WTC11 (cell line): Measurements from ENCODE around the gene HNRNPLL. TPM values are rescaled to one million over a fixed set of nuclear protein-coding genes. Genes with fewer than 3 reads are reported as not detected.
"Not testable (repeated sequence)": the region's sequence is repeated elsewhere in the genome, so short reads cannot be mapped to it uniquely, and the experiment has no call there.

Source experiments
- ATAC-seq: fragments of 200-7000 bp; cut with Tn5 transposase; 2 replicates; pipeline ENCODE4 v1.10.0; 2021; ENCODE audit warnings: mild to moderate bottlenecking, moderate library complexity
- CTCF ChIA-PET: fragments of 300-600 bp; sonication (Branson Sonifier 250); formaldehyde crosslinking; loops from one replicate; lab custom pipeline; 2021; ENCODE audit warnings: antibody characterized with exemption; lab: Charles Lee
- POLR2A ChIA-PET: fragments of 350-600 bp; sonication (Branson Sonifier 250); formaldehyde crosslinking; loops from one replicate; lab custom pipeline; 2021; ENCODE audit warnings: antibody characterized with exemption; lab: Charles Lee
- DNase-seq: peaks from one replicate; pipeline ENCODE4 v3.0.0; 2021; ENCODE audit warnings: low spot score
- H3K27ac Mint-ChIP-seq: 2 replicates; pipeline ENCODE4 v1.8.0; 2021; ENCODE audit warnings: mixed read lengths
- H3K27me3 Mint-ChIP-seq: 2 replicates; pipeline ENCODE4 v1.8.0; 2021; ENCODE audit warnings: low read depth, mild to moderate bottlenecking, moderate library complexity, mixed read lengths
- H3K36me3 Mint-ChIP-seq: 2 replicates; pipeline ENCODE4 v1.8.0; 2021; ENCODE audit warnings: mixed read lengths
- H3K4me1 Mint-ChIP-seq: 2 replicates; pipeline ENCODE4 v1.8.0; 2022; ENCODE audit warnings: mixed read lengths
- H3K4me3 Mint-ChIP-seq: 2 replicates; pipeline ENCODE4 v1.8.0; 2021; ENCODE audit warnings: mild to moderate bottlenecking, moderate library complexity, mixed read lengths
- H3K9me3 Mint-ChIP-seq: 2 replicates; pipeline ENCODE4 v1.8.0; 2021; ENCODE audit warnings: mixed read lengths
- ATF1 ChIP-seq: sonication (generic); formaldehyde crosslinking; IDR thresholded peaks from 2 replicates; pipeline ENCODE4 v1.8.1; 2023; ENCODE audit warnings: mild to moderate bottlenecking, moderate library complexity, missing genetic modification reagents
- GABPB1 ChIP-seq: sonication (generic); formaldehyde crosslinking; IDR thresholded peaks from 2 replicates; pipeline ENCODE4 v1.8.1; 2023; ENCODE audit warnings: mild to moderate bottlenecking, missing genetic modification reagents
- GTF2I ChIP-seq: fragments of 250-450 bp; sonication (Bioruptor Pico); conservative IDR thresholded peaks from 2 replicates; pipeline ENCODE4 v1.4.0; 2021; ENCODE audit warnings: mild to moderate bottlenecking
- JAZF1 ChIP-seq: fragments of 250-450 bp; sonication (Bioruptor Pico); IDR thresholded peaks from 2 replicates; pipeline ENCODE4 v1.9.0; 2021; ENCODE audit warnings: moderate library complexity, mild to moderate bottlenecking, inconsistent platforms
- SMAD4 ChIP-seq: sonication (generic); formaldehyde crosslinking; IDR thresholded peaks from 2 replicates; pipeline ENCODE4 v1.8.0; 2022; ENCODE audit warnings: mild to moderate bottlenecking, missing genetic modification reagents
- ZBTB21 ChIP-seq: sonication (generic); formaldehyde crosslinking; IDR thresholded peaks from 2 replicates; pipeline ENCODE4 v1.8.1; 2023; ENCODE audit warnings: mild to moderate bottlenecking, missing genetic modification reagents, borderline replicate concordance
- ZNF416 ChIP-seq: fragments of 250-450 bp; sonication (Bioruptor Pico); IDR thresholded peaks from 2 replicates; pipeline ENCODE4 v1.9.0; 2021; ENCODE audit warnings: mild to moderate bottlenecking, inconsistent platforms
- total RNA-seq: library from RNA; stranded (reverse); gene quantifications from 3 replicates; pipeline ENCODE4 v1.2.3, GENCODE V29; 2021
- TF ChIP-seq, protein P1 (sequence below): fragments of 250-450 bp; sonication (Bioruptor Pico); IDR thresholded peaks from 2 replicates; pipeline ENCODE4 v1.9.0; 2021; ENCODE audit warnings: mild to moderate bottlenecking, borderline replicate concordance
- TF ChIP-seq, protein P2 (sequence below): sonication (generic); formaldehyde crosslinking; conservative IDR thresholded peaks from 2 replicates; pipeline ENCODE4 v1.8.1; 2022; ENCODE audit warnings: mild to moderate bottlenecking, missing genetic modification reagents
- TF ChIP-seq, protein P3 (sequence below): fragments of 250-450 bp; sonication (Bioruptor Pico); IDR thresholded peaks from 2 replicates; pipeline ENCODE4 v1.8.0; 2021; ENCODE audit warnings: mild to moderate bottlenecking
- TF ChIP-seq, protein P4 (sequence below): fragments of 250-450 bp; sonication (Bioruptor Pico); IDR thresholded peaks from 2 replicates; pipeline ENCODE4 v1.9.0; 2021; ENCODE audit warnings: mild to moderate bottlenecking
- TF ChIP-seq, protein P5 (sequence below): sonication (generic); formaldehyde crosslinking; IDR thresholded peaks from 2 replicates; pipeline ENCODE4 v1.8.1; 2023; ENCODE audit warnings: mild to moderate bottlenecking, missing genetic modification reagents, moderate library complexity
- TF ChIP-seq, protein P6 (sequence below): sonication (generic); formaldehyde crosslinking; IDR thresholded peaks from 2 replicates; pipeline ENCODE4 v1.8.0; 2023; ENCODE audit warnings: missing genetic modification reagents, mild to moderate bottlenecking, borderline replicate concordance
- TF ChIP-seq, protein P7 (sequence below): fragments of 200-600 bp; IDR thresholded peaks from 2 replicates; pipeline ENCODE4 v1.8.0; 2022; ENCODE audit warnings: antibody characterized with exemption

HNRNPLL gene
- total RNA-seq, 1 experiment from 2014 or later: 65.3 TPM

DNA sequence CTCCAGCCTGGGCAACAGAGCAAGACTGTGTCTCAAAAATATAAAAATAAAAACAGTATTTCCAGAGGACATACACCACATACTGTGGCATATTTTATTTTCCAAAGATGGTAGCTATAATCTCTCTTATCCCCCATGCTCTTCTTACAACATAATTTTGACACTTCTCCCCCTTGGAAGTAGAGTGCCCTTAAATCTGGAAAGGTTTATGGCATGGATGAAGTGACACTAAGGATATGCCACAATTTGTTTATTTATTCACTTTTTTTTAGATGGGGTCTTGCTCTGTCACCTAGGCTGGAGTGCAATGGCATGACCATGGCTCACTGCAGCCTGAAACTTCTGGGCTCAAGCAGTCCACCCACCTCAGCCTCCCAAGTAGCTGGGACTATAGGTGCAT lies 56.7 kb downstream of the HNRNPLL start:
- TF ChIP-seq SMAD4 (no peak), JAZF1 (CRISPR knock-in tag) (no peak), GABPB1 (CRISPR knock-in tag) (no peak), ZNF416 (no peak), GTF2I (CRISPR knock-in tag) (no peak)
- TF ChIP-seq, protein P1, sequence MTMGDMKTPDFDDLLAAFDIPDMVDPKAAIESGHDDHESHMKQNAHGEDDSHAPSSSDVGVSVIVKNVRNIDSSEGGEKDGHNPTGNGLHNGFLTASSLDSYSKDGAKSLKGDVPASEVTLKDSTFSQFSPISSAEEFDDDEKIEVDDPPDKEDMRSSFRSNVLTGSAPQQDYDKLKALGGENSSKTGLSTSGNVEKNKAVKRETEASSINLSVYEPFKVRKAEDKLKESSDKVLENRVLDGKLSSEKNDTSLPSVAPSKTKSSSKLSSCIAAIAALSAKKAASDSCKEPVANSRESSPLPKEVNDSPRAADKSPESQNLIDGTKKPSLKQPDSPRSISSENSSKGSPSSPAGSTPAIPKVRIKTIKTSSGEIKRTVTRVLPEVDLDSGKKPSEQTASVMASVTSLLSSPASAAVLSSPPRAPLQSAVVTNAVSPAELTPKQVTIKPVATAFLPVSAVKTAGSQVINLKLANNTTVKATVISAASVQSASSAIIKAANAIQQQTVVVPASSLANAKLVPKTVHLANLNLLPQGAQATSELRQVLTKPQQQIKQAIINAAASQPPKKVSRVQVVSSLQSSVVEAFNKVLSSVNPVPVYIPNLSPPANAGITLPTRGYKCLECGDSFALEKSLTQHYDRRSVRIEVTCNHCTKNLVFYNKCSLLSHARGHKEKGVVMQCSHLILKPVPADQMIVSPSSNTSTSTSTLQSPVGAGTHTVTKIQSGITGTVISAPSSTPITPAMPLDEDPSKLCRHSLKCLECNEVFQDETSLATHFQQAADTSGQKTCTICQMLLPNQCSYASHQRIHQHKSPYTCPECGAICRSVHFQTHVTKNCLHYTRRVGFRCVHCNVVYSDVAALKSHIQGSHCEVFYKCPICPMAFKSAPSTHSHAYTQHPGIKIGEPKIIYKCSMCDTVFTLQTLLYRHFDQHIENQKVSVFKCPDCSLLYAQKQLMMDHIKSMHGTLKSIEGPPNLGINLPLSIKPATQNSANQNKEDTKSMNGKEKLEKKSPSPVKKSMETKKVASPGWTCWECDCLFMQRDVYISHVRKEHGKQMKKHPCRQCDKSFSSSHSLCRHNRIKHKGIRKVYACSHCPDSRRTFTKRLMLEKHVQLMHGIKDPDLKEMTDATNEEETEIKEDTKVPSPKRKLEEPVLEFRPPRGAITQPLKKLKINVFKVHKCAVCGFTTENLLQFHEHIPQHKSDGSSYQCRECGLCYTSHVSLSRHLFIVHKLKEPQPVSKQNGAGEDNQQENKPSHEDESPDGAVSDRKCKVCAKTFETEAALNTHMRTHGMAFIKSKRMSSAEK (CRISPR knock-in tag): no peak
- TF ChIP-seq, protein P2, sequence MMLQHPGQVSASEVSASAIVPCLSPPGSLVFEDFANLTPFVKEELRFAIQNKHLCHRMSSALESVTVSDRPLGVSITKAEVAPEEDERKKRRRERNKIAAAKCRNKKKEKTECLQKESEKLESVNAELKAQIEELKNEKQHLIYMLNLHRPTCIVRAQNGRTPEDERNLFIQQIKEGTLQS (CRISPR knock-in tag): no peak
- TF ChIP-seq, protein P3, sequence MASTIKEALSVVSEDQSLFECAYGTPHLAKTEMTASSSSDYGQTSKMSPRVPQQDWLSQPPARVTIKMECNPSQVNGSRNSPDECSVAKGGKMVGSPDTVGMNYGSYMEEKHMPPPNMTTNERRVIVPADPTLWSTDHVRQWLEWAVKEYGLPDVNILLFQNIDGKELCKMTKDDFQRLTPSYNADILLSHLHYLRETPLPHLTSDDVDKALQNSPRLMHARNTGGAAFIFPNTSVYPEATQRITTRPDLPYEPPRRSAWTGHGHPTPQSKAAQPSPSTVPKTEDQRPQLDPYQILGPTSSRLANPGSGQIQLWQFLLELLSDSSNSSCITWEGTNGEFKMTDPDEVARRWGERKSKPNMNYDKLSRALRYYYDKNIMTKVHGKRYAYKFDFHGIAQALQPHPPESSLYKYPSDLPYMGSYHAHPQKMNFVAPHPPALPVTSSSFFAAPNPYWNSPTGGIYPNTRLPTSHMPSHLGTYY (CRISPR knock-in tag): no peak
- TF ChIP-seq, protein P4, sequence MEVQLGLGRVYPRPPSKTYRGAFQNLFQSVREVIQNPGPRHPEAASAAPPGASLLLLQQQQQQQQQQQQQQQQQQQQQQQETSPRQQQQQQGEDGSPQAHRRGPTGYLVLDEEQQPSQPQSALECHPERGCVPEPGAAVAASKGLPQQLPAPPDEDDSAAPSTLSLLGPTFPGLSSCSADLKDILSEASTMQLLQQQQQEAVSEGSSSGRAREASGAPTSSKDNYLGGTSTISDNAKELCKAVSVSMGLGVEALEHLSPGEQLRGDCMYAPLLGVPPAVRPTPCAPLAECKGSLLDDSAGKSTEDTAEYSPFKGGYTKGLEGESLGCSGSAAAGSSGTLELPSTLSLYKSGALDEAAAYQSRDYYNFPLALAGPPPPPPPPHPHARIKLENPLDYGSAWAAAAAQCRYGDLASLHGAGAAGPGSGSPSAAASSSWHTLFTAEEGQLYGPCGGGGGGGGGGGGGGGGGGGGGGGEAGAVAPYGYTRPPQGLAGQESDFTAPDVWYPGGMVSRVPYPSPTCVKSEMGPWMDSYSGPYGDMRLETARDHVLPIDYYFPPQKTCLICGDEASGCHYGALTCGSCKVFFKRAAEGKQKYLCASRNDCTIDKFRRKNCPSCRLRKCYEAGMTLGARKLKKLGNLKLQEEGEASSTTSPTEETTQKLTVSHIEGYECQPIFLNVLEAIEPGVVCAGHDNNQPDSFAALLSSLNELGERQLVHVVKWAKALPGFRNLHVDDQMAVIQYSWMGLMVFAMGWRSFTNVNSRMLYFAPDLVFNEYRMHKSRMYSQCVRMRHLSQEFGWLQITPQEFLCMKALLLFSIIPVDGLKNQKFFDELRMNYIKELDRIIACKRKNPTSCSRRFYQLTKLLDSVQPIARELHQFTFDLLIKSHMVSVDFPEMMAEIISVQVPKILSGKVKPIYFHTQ (CRISPR knock-in tag): no peak
- TF ChIP-seq, protein P5, sequence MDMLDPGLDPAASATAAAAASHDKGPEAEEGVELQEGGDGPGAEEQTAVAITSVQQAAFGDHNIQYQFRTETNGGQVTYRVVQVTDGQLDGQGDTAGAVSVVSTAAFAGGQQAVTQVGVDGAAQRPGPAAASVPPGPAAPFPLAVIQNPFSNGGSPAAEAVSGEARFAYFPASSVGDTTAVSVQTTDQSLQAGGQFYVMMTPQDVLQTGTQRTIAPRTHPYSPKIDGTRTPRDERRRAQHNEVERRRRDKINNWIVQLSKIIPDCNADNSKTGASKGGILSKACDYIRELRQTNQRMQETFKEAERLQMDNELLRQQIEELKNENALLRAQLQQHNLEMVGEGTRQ (CRISPR knock-in tag): no peak
- no peak overlapping the region for H3K4me3 Mint-ChIP-seq
- no peaks in the 10 kb centered on the region for H3K27me3 Mint-ChIP-seq
- DNase-seq (no peak), ATAC-seq (no peak)
- H3K36me3 Mint-ChIP-seq: no peaks in the 10 kb centered on the region
- ChIA-PET CTCF (interaction anchor here (0.6 kb wide), 1 partner anchor 542 kb away, joined by 5 read pairs; no protein-coding TSS in a partner anchor), POLR2A (interaction anchor here (1.0 kb wide), 1 partner anchor 205 kb away, joined by 5 read pairs; the partner anchor contains the start of gene SRSF7)
- no peaks in the 10 kb centered on the region for H3K9me3 Mint-ChIP-seq
- peaks cover 46% of the 10 kb centered on the region for H3K4me1 Mint-ChIP-seq
- H3K27ac Mint-ChIP-seq: no peak overlapping the region

DNA sequence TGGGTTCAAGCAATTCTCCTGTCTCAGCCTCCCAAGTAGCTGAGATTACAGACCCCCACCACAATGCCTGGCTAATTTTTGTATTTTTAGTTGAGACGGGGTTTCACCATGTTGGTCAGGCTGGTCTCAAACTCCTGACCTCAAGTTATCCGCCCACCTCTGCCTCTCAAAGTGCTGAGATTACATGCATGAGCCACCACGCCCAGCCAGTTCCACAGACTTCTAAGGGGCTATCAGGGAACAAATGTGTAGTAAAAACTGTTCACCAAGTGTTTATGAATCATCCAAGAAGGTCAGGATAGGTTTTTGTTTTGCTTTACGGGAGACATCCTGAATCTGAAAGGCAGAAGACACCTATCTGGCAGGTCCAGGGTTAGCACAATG lies 60.5 kb downstream of the HNRNPLL start:
- H3K36me3 Mint-ChIP-seq, H3K27me3 Mint-ChIP-seq, H3K9me3 Mint-ChIP-seq, H3K4me3 Mint-ChIP-seq, POLR2A ChIA-PET, ATAC-seq, H3K27ac Mint-ChIP-seq, DNase-seq: not testable (repeated sequence)
- CTCF ChIA-PET: interaction anchor here (1.1 to 1.8 kb wide), 2 partner anchors 40 to 184 kb away, joined by 3 to 8 read pairs; no protein-coding TSS in a partner anchor
- H3K4me1 Mint-ChIP-seq: peaks cover 48% of the 10 kb centered on the region

DNA sequence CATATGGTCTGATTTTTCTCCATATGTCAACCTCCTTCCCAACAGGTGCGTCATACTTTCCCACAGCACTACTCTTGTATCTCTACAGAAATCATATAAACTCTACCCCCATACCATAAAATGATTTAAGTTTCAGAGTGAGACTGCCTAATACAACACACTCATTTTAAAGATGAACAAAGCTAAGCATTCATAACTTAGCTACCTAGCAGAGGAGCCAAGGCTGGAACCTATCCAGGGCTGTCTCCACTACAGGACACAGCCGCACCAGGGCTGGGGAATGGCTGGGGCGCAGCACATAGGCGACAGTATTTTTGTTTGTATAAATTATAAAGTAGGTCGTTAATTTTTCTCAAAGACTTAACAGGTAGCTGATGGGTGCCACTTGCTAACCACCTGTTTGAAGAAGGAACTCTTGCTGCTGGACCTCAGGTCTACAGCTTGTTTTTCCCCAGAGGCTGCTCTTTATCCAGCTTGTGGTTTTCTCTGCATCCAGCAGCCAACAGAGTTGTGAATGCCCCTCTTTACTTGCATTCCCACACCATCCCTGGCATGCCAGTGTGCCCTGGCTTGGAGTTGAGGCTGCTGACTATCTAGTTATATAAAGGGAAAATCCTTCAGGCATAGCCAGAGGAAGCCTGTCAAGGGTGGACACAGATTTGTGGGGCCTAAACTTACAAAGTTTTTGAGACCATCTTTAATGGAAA lies 62.0 kb downstream of the HNRNPLL start:
- Mint-ChIP-seq H3K27ac (no peak overlapping the region), H3K36me3 (no peaks in the 10 kb centered on the region), H3K4me1 (peaks cover 46% of the 10 kb centered on the region), H3K27me3 (peaks cover 1% of the 10 kb centered on the region), H3K9me3 (no peaks in the 10 kb centered on the region), H3K4me3 (no peak overlapping the region)
- ChIA-PET CTCF (interaction anchor here (1.1 to 1.8 kb wide), 3 partner anchors 41 to 181 kb away, joined by 4 to 8 read pairs (median 4); no protein-coding TSS in a partner anchor), POLR2A (no interaction called here)
- DNase-seq (no peak), ATAC-seq (no peak)
- TF ChIP-seq ZBTB21 (CRISPR knock-in tag) (no peak), ATF1 (CRISPR knock-in tag) (no peak)
- TF ChIP-seq, protein P6, sequence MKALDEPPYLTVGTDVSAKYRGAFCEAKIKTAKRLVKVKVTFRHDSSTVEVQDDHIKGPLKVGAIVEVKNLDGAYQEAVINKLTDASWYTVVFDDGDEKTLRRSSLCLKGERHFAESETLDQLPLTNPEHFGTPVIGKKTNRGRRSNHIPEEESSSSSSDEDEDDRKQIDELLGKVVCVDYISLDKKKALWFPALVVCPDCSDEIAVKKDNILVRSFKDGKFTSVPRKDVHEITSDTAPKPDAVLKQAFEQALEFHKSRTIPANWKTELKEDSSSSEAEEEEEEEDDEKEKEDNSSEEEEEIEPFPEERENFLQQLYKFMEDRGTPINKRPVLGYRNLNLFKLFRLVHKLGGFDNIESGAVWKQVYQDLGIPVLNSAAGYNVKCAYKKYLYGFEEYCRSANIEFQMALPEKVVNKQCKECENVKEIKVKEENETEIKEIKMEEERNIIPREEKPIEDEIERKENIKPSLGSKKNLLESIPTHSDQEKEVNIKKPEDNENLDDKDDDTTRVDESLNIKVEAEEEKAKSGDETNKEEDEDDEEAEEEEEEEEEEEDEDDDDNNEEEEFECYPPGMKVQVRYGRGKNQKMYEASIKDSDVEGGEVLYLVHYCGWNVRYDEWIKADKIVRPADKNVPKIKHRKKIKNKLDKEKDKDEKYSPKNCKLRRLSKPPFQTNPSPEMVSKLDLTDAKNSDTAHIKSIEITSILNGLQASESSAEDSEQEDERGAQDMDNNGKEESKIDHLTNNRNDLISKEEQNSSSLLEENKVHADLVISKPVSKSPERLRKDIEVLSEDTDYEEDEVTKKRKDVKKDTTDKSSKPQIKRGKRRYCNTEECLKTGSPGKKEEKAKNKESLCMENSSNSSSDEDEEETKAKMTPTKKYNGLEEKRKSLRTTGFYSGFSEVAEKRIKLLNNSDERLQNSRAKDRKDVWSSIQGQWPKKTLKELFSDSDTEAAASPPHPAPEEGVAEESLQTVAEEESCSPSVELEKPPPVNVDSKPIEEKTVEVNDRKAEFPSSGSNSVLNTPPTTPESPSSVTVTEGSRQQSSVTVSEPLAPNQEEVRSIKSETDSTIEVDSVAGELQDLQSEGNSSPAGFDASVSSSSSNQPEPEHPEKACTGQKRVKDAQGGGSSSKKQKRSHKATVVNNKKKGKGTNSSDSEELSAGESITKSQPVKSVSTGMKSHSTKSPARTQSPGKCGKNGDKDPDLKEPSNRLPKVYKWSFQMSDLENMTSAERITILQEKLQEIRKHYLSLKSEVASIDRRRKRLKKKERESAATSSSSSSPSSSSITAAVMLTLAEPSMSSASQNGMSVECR: no peak
- TF ChIP-seq, protein P7, sequence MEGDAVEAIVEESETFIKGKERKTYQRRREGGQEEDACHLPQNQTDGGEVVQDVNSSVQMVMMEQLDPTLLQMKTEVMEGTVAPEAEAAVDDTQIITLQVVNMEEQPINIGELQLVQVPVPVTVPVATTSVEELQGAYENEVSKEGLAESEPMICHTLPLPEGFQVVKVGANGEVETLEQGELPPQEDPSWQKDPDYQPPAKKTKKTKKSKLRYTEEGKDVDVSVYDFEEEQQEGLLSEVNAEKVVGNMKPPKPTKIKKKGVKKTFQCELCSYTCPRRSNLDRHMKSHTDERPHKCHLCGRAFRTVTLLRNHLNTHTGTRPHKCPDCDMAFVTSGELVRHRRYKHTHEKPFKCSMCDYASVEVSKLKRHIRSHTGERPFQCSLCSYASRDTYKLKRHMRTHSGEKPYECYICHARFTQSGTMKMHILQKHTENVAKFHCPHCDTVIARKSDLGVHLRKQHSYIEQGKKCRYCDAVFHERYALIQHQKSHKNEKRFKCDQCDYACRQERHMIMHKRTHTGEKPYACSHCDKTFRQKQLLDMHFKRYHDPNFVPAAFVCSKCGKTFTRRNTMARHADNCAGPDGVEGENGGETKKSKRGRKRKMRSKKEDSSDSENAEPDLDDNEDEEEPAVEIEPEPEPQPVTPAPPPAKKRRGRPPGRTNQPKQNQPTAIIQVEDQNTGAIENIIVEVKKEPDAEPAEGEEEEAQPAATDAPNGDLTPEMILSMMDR: no peak
